GM21786 (cell line): ENCODE data around the gene TEAD4.

Experiments used
- ATAC-seq: cut with Tn5 transposase; IDR thresholded peaks from one replicate; pipeline ENCODE4 v1.9.1; 2021; ENCODE audit not compliant: unreplicated experiment

TEAD4 gene

DNA sequence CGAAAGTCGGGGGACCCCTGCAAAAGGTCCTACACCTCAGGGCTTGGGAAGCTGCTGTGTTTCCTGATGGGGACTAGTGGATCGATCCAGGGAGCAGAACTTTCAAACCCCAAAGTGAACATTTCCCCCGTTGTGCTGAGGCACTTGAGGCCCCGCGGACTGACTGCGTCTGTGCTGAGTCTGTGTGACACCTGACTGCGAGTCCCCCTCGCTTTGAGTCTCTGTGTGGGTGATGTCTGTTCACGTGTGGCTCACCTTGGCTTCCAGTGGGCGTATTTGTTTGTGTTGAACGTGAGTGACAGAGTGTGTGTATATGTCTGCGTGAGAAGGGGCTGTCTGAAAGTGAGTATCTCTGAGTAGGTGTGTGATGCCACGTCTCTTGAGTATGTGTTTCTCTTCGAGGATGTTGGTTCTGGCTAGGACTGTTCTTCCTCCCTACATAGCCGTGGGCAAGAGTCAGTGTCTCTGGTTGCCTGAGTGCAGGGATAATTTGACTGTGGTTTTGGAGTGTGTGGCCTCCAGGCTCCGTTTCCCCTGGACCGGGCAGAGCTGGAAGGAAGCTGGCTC lies 1.3 kb downstream of the TEAD4 start:
- ATAC-seq, result no peak

- no peak for ATAC-seq
Observed at GRCh38 chr12:2960996-2961616, 1.9 kb downstream of the TEAD4 start.

DNA sequence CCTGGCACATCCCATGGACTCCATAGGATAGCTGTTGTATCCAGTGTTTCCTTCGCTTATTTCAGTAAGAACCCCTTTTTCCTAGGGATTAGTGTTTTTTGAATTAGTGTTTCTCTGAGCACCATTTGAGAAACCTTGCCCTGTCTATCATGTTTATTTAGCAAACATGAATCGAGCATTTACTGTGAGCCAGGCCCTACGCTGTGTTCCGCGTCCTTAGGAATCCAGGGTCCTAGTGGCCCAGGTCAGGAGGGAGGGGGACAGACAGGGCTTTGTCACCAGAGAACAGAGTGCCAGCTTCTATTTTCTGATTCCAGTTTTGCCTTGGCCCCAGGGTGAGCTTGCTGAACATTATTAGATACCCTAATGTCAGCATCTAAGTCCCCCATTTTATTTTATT lies 2.5 kb downstream of the TEAD4 start:
- no peak for ATAC-seq

GRCh38 chr12:2963154-2963759 lies 4.1 kb downstream of the TEAD4 start:
- no peak for ATAC-seq

GRCh38 chr12:2963760-2964292 lies 4.6 kb downstream of the TEAD4 start:
- ATAC-seq, result no peak

- ATAC-seq, result no peak
Observed at GRCh38 chr12:2967651-2968050, 8.5 kb downstream of the TEAD4 start.

DNA sequence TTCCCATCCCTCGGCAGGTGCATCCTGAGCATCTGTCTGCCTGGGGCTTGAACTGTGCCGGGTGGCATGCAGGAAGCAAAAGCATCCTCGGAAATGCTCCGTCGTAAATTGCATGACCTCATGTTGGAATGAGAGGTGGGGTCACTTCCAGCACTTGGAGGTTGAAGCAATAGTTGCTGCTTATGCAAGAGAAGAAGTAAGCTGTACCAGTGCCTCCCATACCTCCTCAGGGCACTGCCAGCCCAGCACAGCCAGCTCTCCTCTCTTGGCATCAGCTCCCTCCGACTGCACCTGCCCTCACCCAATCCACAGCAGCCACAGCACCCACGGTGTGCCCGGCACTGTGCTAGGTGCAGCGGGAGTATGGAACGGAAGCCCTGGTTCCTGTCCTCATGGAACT lies 11.5 kb downstream of the TEAD4 start:
- no peak for ATAC-seq

- ATAC-seq, result no peak
Observed at GRCh38 chr12:2973566-2973965, 14.4 kb downstream of the TEAD4 start.

- no peak for ATAC-seq
Observed at GRCh38 chr12:2974560-2974971, 15.4 kb downstream of the TEAD4 start.

GRCh38 chr12:2976581-2976996 lies 17.4 kb downstream of the TEAD4 start:
- no peak for ATAC-seq

GRCh38 chr12:2977776-2978175 lies 18.6 kb downstream of the TEAD4 start:
- no peak for ATAC-seq

DNA sequence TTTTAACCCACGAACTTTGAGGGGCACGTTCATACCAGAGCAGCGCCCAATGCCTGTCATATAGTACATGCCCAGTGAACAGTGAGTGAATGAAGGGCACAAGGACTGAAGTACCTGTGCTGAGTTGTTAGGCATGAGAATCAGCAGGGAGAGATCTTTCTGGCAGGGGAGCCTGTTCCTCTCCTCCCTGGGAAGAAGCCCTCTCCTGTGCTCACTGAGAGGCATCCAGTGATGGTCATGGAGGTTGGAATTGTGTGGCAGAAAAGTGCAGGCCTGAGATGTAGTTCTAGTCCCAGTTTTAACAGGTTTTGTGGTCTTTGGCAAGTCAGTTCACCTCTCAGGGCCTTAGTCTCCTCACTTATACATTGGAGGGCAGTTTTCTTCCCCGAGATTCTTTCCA lies 20.6 kb downstream of the TEAD4 start:
- ATAC-seq, result no peak

- ATAC-seq, result no peak
Observed at GRCh38 chr12:2980630-2981029, 21.4 kb downstream of the TEAD4 start.

- no peak for ATAC-seq
Observed at GRCh38 chr12:2982361-2982760, 23.2 kb downstream of the TEAD4 start.

DNA sequence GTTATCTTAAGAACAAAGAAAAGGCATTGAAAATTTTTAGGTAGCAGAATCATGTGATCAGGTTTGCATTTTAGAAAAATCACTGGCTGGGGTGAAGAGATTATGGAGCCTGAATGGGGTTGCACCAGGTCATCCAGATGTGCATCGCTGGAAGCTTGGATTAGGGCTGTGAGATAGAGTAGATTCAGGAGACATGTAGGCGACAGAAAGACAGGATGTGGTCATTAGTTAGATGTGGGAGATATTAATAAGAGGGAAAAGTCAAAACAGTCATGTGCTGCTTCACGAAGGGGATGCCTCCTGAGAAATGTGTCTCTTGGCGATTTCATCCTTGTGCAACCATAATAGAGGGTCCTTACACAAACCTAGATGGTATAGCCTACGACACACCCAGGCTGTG lies 25.1 kb downstream of the TEAD4 start:
- ATAC-seq, result no peak

- no peak for ATAC-seq
Observed at GRCh38 chr12:2984698-2985097, 25.5 kb downstream of the TEAD4 start.

DNA sequence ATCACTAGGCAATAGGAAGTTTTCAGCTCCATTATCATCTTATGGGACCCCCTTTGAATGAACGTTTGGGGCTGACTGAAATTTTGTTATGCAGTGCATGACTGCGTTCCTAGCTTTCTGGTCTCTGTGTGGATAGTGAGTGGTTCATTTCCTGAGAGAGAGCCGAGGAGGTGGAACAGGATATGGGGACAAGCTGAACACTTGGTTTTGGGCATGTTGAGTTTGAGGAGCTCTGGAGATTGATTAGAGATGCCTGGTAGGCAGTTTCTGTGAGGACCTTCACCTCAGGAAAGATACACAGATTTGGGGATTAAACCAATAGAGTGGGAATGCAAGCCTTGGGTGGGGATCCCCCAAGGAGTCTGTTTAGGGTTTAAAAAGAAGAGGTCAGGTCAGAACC lies 27.7 kb downstream of the TEAD4 start:
- no peak for ATAC-seq

DNA sequence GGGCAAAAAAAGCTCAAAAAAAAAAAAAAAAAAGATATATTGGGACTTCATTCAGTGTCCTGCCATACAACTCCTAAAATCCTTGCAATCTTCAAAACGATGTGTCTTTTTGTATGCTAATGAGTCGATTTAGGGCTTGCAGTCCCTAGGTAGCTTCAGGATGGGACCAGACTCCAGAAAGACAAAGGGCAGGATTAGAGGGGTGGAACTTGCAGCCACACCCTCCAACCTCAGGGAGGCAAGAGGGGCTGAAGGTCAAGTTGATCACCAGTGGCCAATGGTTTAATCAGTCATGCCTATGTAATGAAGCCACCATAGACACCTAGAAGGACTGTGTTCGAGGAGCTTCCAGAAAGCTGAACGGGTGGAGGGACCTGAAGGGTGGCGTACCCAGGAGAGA lies 29.3 kb downstream of the TEAD4 start:
- no peak for ATAC-seq

- ATAC-seq, result no peak
Observed at GRCh38 chr12:2992724-2993123, 33.5 kb downstream of the TEAD4 start.

DNA sequence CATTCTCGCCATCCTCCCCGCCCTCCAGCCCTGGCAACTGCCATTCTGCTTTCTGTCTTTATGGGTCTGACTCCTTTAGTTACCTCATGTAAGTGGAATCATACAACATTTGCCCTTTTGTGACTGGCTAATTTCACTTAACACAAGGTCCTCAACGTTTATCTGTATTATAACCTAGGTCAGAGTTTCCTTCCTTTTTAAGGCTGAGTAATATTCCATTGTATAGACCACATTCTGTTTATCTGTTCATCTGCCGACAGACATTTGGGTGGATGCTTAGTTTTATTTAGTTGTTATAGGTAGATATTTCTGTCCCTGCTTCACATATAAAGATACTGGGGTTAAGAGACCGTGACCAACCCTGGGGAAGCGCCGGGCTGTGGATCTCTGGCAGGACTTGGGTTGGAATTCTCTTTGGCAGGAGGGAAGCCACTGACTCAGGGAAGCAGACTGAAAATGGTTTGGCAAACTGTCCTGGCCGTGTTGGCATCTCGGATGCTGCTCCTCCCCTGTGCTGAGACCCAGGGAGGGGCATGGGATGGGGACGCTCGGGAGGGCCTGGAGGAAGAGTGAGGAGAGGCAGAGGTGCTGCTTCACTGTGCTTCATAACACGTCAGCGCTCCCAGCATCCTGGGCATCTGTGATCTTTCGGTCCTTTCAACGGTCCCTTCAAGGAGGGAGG lies 38.9 kb downstream of the TEAD4 start:
- ATAC-seq, result no peak

DNA sequence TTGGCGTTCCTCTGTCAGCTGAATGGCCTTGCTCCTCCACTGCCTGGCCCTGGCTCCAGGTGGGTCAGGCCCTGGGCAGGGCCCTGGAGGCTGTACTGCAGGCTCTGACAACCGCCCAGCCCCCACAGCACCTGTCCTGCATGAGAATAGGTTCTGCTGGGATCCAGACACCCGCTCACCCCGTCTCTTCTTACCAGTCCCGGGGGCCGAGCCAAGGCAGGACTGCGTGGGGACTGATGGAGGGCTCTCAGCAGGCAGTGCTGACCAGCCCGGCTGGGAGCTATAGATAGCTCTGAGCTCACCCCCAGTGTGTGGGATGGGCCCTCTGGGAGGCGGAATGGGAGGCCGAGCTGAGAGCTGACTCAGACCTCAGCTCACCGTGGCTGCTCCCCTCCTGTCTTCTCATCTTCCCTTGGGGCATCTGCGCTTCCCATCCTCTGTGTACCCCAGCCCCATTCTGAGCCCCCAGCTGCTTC lies 39.6 kb downstream of the TEAD4 start:
- ATAC-seq, result no peak
